ENCODE results near the gene TTLL8.

The TTLL8 gene

GRCh38 chr22:50082961-50083461, 24.9 kb upstream of the TTLL8 start:
- DNase-seq: no peak

GRCh38 chr22:50082197-50082715, 24.2 kb upstream of the TTLL8 start:
- DNase-seq: no peak

- no peak for DNase-seq
These were observed 23.5 kb upstream of the TTLL8 start for GRCh38 chr22:50081426-50082196.

- DNase-seq: no peak
These were observed 22.0 kb upstream of the TTLL8 start for GRCh38 chr22:50080077-50080465.

- no peak for DNase-seq
These were observed 20.7 kb upstream of the TTLL8 start for GRCh38 chr22:50078761-50079160.

GRCh38 chr22:50078246-50078645, 20.1 kb upstream of the TTLL8 start:
- DNase-seq: no peak

- DNase-seq: no peak
These were observed 18.8 kb upstream of the TTLL8 start for GRCh38 chr22:50076646-50077535.

- DNase-seq: no peak
These were observed 16.7 kb upstream of the TTLL8 start for GRCh38 chr22:50074551-50075530.

- no peak for DNase-seq
These were observed 16.0 kb upstream of the TTLL8 start for GRCh38 chr22:50074056-50074455.

- no peak for DNase-seq
These were observed 14.8 kb upstream of the TTLL8 start for GRCh38 chr22:50072714-50073538.

GRCh38 chr22:50072167-50072555, 14.1 kb upstream of the TTLL8 start:
- DNase-seq: no peak

- no peak for DNase-seq
These were observed 13.5 kb upstream of the TTLL8 start for GRCh38 chr22:50071432-50072166.

GRCh38 chr22:50070366-50070765, 12.3 kb upstream of the TTLL8 start:
- no peak for DNase-seq

- DNase-seq: no peak
These were observed 10.0 kb upstream of the TTLL8 start for GRCh38 chr22:50068096-50068495.

- DNase-seq: no peak
These were observed 9.1 kb upstream of the TTLL8 start for GRCh38 chr22:50067244-50067643.

- DNase-seq: no peak
These were observed 6.4 kb upstream of the TTLL8 start for GRCh38 chr22:50064453-50064852.

GRCh38 chr22:50063589-50064393, 5.7 kb upstream of the TTLL8 start:
- no peak for DNase-seq

- no peak for DNase-seq
These were observed 4.5 kb upstream of the TTLL8 start for GRCh38 chr22:50062509-50063135.

GRCh38 chr22:50061824-50062355, 3.8 kb upstream of the TTLL8 start:
- DNase-seq: no peak
